ENCODE results near the gene IL37. TPM values are rescaled to one million over a fixed set of nuclear protein-coding genes. Genes with fewer than 3 reads are reported as not detected.

Gene IL37
- total RNA-seq, 2 donors from 2014 or later = 1.4 TPM; not detected in 1

DNA sequence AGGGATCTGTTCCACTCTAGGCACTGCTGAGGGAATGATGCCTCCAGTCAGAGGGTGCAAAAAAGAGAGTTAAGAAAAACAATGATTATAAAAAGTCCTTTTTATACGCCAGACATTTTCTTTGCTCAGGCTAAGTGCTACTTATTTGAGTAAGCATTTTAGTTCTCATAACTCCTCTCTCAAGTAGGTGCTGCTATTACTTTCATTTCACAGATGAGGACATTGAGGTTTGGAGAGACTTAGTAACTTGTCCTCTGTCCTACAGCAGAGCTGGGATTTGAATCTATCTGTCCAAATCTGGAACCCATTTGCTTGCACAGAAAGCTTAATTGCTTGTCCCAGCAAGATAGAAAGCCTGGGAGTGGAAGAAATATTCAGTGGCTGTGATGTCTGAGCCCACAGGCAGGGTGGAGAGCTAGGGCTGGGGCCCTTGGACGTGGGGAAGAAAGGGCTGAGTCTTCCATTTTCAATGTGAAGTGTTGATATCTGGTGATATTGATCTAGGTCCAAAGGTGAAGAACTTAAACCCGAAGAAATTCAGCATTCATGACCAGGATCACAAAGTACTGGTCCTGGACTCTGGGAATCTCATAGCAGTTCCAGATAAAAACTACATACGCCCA is 5.8 kb downstream of the IL37 start:
- Histone ChIP-seq H3K9me3 (no peaks in the 10 kb centered on the region), H3K4me3 (no peak overlapping the region), H3K27ac (no peak overlapping the region), H3K36me3 (no peaks in the 10 kb centered on the region), H3K4me1 (replicated peaks) (no peaks in the 10 kb centered on the region), H3K27me3 (replicated peaks; ENCODE audit: insufficient read depth) (no peaks in the 10 kb centered on the region)
- no peak for TF ChIP-seq POLR2AphosphoS5 (IDR thresholded peaks at IDR 0.05)
- TF ChIP-seq POLR2A (IDR thresholded peaks at IDR 0.05) = no peak
- TF ChIP-seq CTCF (IDR thresholded peaks at IDR 0.05) = no peak
- intact Hi-C loops (cut with DNase I) = no loop called here
- WGBS = 88% methylated on average over 4 of the region's 4 CpGs
- DNase-seq (ENCODE audit: low spot score) = no peak

DNA sequence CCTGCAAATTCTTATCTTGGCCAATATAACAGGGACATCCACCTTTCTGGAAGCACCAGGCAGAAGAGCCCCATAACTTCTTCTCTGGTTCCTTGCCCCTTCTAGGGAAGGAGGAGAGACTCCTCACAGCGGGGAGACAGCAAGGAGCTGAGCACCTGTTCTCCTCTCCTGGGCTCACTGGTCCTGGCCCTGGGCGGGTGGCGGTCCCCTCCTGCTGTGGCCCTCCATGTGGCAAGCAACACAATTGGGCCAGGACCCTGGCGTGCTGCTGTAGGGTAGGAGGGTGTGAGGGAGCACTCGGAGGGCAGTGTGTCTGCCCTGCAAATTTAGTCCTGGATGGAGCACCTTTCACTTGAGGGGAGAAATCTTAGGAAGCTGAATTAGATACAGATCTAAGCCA is 6.9 kb downstream of the IL37 start:
- no peaks in the 10 kb centered on the region for H3K27me3 ChIP-seq (replicated peaks; ENCODE audit: insufficient read depth)
- no peak for DNase-seq (ENCODE audit: low spot score)
- H3K9me3 ChIP-seq = no peaks in the 10 kb centered on the region
- 92% methylated on average over 5 of the region's 5 CpGs for WGBS
- H3K4me3 ChIP-seq = no peak overlapping the region
- no peaks in the 10 kb centered on the region for H3K4me1 ChIP-seq (replicated peaks)
- intact Hi-C loops (cut with DNase I) = no loop called here
- no peak overlapping the region for H3K27ac ChIP-seq
- TF ChIP-seq POLR2AphosphoS5 (IDR thresholded peaks at IDR 0.05) = no peak
- no peak for TF ChIP-seq CTCF (IDR thresholded peaks at IDR 0.05)
- no peak for TF ChIP-seq POLR2A (IDR thresholded peaks at IDR 0.05)
- H3K36me3 ChIP-seq = no peaks in the 10 kb centered on the region

DNA sequence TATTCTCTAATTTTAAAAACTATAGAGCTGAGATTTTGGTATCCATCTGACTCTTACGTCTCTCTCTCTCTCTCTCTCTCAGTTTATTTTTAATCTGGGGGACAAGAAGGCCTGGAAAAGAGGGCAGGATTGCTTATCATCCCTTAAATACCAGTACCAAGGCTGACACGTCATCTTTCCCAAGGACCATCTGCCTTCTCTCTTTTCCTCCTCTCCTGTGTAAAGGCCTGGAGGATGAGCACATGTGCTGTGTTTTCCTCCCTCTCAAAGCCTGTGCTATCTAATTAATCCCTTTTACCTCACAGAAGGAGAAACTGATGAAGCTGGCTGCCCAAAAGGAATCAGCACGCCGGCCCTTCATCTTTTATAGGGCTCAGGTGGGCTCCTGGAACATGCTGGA is 7.3 kb downstream of the IL37 start:
- WGBS = 89% methylated on average over 4 of the region's 4 CpGs
- Histone ChIP-seq H3K36me3 (no peaks in the 10 kb centered on the region), H3K9me3 (no peaks in the 10 kb centered on the region), H3K4me3 (no peak overlapping the region), H3K27ac (no peak overlapping the region), H3K27me3 (replicated peaks; ENCODE audit: insufficient read depth) (no peaks in the 10 kb centered on the region), H3K4me1 (replicated peaks) (no peaks in the 10 kb centered on the region)
- intact Hi-C loops (cut with DNase I) = no loop called here
- TF ChIP-seq POLR2AphosphoS5 (IDR thresholded peaks at IDR 0.05) (no peak), CTCF (IDR thresholded peaks at IDR 0.05) (no peak), POLR2A (IDR thresholded peaks at IDR 0.05) (no peak)
- no peak for DNase-seq (ENCODE audit: low spot score)

GRCh38 chr2:112919086-112919485 is 8.1 kb downstream of the IL37 start:
- DNase-seq (ENCODE audit: low spot score) = no peak
- no peak for TF ChIP-seq POLR2AphosphoS5 (IDR thresholded peaks at IDR 0.05)
- no peak for TF ChIP-seq CTCF (IDR thresholded peaks at IDR 0.05)
- no peak for TF ChIP-seq POLR2A (IDR thresholded peaks at IDR 0.05)
- no peaks in the 10 kb centered on the region for H3K9me3 ChIP-seq
- no peaks in the 10 kb centered on the region for H3K4me1 ChIP-seq (replicated peaks)
- H3K4me3 ChIP-seq = no peak overlapping the region
- 86% methylated on average over 1 of the region's 1 CpG for WGBS
- H3K36me3 ChIP-seq = no peaks in the 10 kb centered on the region
- no peak overlapping the region for H3K27ac ChIP-seq
- intact Hi-C loops (cut with DNase I) = no loop called here
- no peaks in the 10 kb centered on the region for H3K27me3 ChIP-seq (replicated peaks; ENCODE audit: insufficient read depth)

- no peaks in the 10 kb centered on the region for H3K27me3 ChIP-seq (replicated peaks; ENCODE audit: insufficient read depth)
- intact Hi-C loops (cut with DNase I) = no loop called here
- H3K4me1 ChIP-seq (replicated peaks) = no peaks in the 10 kb centered on the region
- no peak overlapping the region for H3K4me3 ChIP-seq
- DNase-seq (ENCODE audit: low spot score) = no peak
- 68% methylated on average over 4 of the region's 4 CpGs for WGBS
- H3K9me3 ChIP-seq = no peaks in the 10 kb centered on the region
- TF ChIP-seq POLR2A (IDR thresholded peaks at IDR 0.05) (no peak), CTCF (IDR thresholded peaks at IDR 0.05) (no peak), POLR2AphosphoS5 (IDR thresholded peaks at IDR 0.05) (no peak)
- H3K36me3 ChIP-seq = no peaks in the 10 kb centered on the region
- H3K27ac ChIP-seq = no peak overlapping the region
Measured at GRCh38 chr2:112920923-112921532, 10.1 kb downstream of the IL37 start.

Measured in prostate gland (tissue), 2 donors.